Transverse colon (tissue), 4 donors: ENCODE measurements around the gene ZNRF4. TPM values are rescaled to one million over a fixed set of nuclear protein-coding genes. Genes with fewer than 3 reads are reported as not detected.

Experiments used
- DNase-seq: peaks from one replicate; pipeline ENCODE4 v3.0.0-alpha.2; 2019
- H3K27ac ChIP-seq, 4 donors: fragments of 200-600 bp; sonication (generic); 2 replicates each; pipeline ENCODE4 v1.5.1; 2016 to 2018; ENCODE audit warnings: inconsistent platforms in 4 of 4
- H3K27me3 ChIP-seq: fragments of 200-600 bp; sonication (generic); 2 replicates; pipeline ENCODE4 v1.5.1; 2017; ENCODE audit warnings: inconsistent platforms
- H3K36me3 ChIP-seq, 4 donors: fragments of 200-600 bp; sonication (generic); 2 replicates each; pipeline ENCODE4 v1.5.1; 2017 to 2019; ENCODE audit warnings: inconsistent platforms in 4 of 4
- H3K4me1 ChIP-seq, 4 donors: fragments of 200-600 bp; sonication (generic); 2 replicates each; pipeline ENCODE4 v1.5.1; 2017 to 2020; ENCODE audit warnings: inconsistent platforms in 4 of 4
- H3K4me3 ChIP-seq, 4 donors: fragments of 200-600 bp; sonication (generic); 1 replicate in 1 of 4; 2 replicates in 3 of 4; pipeline versions ENCODE4 v1.5.1 to v1.6.1; 2017 to 2019; ENCODE audit warnings: inconsistent platforms in 4 of 4
- H3K9me3 ChIP-seq, 2 donors: fragments of 200-600 bp; sonication (generic); 2 replicates each; pipeline ENCODE4 v1.5.1; 2017 to 2019; ENCODE audit warnings: inconsistent platforms in 2 of 2
- EP300 ChIP-seq: sonication (generic); formaldehyde crosslinking; IDR thresholded peaks from one replicate; pipeline ENCODE4 v1.6.1; 2017; ENCODE audit warnings: antibody characterized with exemption, low read depth
- POLR2A ChIP-seq: fragments of 450-650 bp; IDR thresholded peaks from one replicate; pipeline ENCODE4 v1.6.1; 2016; ENCODE audit warnings: antibody characterized with exemption, mild to moderate bottlenecking, moderate library complexity
- POLR2AphosphoS5 ChIP-seq, 3 donors: sonication (generic); formaldehyde crosslinking; IDR thresholded peaks; one replicate each; pipeline ENCODE4 v1.6.1; 2016; ENCODE audit warnings: antibody characterized with exemption in 3 of 3
- WGBS, 2 donors: methylation state at CpG; one replicate each; pipeline ENCODE4 v1.1.5; 2018; ENCODE audit warnings: low coverage in 1 of 2; 5-methylcytosine and 5-hydroxymethylcytosine counted together
- in situ Hi-C, 4 donors: fragments of 200-750 bp; cut with MboI; loops; one replicate each; pipeline versions ENCODE4 v1.15.0 to v1.15.1; 2017; ENCODE audit warnings: low sequenced_read_pairs in 3 of 4, low pct_ligation_motif_present in 1 of 4, low pct_unique_long_range_greater_than_20kb in 1 of 4
- intact Hi-C: fragments of 100-400 bp; cut with DNase I; formaldehyde crosslinking; loops from one replicate; pipeline ENCODE4 v1.15.1; 2023; ENCODE audit warnings: low total_unique reads
- total RNA-seq, 4 donors: library from RNA; depleted of rRNA; stranded (reverse); fragments of >200 nt; gene quantifications; one replicate each; pipeline ENCODE4 v1.1.0, GENCODE V29; 2016
- TF ChIP-seq, protein P1 (sequence below), 5 experiments: fragments of 200-600 bp in 3 of 5; fragments of 450-650 bp in 2 of 5; sonication (generic) in 3 of 5; IDR thresholded peaks; 1 replicate in 2 of 5; 2 replicates in 3 of 5; pipeline ENCODE4 v1.5.1; 2016 to 2017; ENCODE audit warnings: antibody characterized with exemption in 5 of 5, inconsistent platforms in 3 of 5, mild to moderate bottlenecking in 2 of 5, moderate library complexity in 1 of 5

Gene ZNRF4
- total RNA-seq, 4 donors from 2014 or later: not detected

DNA sequence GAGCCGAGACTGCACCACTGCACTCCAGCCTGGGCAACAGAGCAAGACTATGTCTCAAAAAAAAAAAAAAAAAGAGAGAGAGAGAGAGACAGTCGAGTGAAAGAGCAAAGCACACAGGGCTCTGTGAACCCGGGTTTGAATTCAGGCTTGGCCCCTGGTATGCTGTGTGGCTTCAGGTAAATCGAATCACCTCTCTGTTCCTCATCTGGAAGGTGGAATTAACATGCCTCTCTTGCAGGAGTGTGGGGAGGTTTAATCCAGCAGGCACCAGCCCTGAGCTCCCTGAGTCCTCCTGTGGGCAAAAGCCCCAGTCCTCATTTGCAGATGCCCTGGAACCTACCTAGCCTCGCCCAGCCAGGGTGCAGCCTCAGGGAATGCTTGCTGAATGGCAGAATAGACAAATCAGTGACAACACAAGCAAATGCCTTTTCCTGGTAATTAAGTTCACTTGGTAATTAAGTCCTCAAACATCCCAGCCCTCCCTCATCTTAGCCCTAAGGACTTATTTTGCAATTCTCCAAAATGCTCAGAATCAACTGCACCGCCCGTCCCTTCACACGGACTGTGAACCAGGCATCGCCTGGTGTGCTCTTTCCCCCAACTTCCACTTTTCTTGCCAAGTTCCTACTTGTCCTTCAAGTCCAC lies 4.6 kb upstream of the ZNRF4 start:
- in situ Hi-C loops (no loop called here), intact Hi-C loops (no loop called here)
- WGBS, 2 donors: 45% methylated on average over 7 to 9 of the region's 9 CpGs
- no peak for DNase-seq
- Histone ChIP-seq H3K27me3 (peaks cover 41% of the 10 kb centered on the region), H3K9me3 (no peaks in the 10 kb centered on the region), H3K27ac (no peak overlapping the region), H3K4me3 (no peak overlapping the region), H3K4me1 (no peaks in the 10 kb centered on the region), H3K36me3 (no peaks in the 10 kb centered on the region)
- no peak for TF ChIP-seq POLR2AphosphoS5 (IDR thresholded peaks at IDR 0.05)

DNA sequence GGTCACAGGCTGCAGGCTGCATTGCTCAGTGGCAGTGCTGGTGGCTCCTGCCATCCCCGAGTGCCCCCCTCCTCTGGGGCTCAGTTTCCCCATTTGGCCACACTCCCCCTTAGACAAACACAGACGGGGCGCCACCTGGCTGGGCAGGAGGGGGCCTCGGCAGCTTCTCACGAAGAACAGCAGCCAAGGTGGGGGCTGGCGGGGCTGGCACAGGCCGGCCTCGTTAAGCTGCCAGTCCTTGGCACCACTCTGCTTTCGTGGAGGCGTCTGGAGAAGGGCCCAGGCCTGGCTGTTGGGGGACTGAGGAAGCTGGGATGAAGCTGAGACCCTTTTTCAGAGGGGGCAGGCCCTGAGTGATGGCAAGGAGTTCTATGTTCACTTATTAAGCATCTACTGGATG lies 3.7 kb upstream of the ZNRF4 start:
- in situ Hi-C loops: no loop called here
- Histone ChIP-seq H3K4me1 (no peaks in the 10 kb centered on the region), H3K27me3 (peaks cover 41% of the 10 kb centered on the region), H3K9me3 (no peaks in the 10 kb centered on the region), H3K27ac (no peak overlapping the region), H3K4me3 (no peak overlapping the region), H3K36me3 (no peaks in the 10 kb centered on the region)
- 58% methylated on average over 10 of the region's 10 CpGs; no CpG with 5 or more reads in 1 of the 2 donors for WGBS, 2 donors
- no peak for TF ChIP-seq POLR2AphosphoS5 (IDR thresholded peaks at IDR 0.05)
- no peak for TF ChIP-seq POLR2A
- no peak for TF ChIP-seq EP300
- TF ChIP-seq, protein P1, sequence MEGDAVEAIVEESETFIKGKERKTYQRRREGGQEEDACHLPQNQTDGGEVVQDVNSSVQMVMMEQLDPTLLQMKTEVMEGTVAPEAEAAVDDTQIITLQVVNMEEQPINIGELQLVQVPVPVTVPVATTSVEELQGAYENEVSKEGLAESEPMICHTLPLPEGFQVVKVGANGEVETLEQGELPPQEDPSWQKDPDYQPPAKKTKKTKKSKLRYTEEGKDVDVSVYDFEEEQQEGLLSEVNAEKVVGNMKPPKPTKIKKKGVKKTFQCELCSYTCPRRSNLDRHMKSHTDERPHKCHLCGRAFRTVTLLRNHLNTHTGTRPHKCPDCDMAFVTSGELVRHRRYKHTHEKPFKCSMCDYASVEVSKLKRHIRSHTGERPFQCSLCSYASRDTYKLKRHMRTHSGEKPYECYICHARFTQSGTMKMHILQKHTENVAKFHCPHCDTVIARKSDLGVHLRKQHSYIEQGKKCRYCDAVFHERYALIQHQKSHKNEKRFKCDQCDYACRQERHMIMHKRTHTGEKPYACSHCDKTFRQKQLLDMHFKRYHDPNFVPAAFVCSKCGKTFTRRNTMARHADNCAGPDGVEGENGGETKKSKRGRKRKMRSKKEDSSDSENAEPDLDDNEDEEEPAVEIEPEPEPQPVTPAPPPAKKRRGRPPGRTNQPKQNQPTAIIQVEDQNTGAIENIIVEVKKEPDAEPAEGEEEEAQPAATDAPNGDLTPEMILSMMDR (IDR thresholded peaks at IDR 0.05): no peak
- intact Hi-C loops: no loop called here
- DNase-seq: no peak

DNA sequence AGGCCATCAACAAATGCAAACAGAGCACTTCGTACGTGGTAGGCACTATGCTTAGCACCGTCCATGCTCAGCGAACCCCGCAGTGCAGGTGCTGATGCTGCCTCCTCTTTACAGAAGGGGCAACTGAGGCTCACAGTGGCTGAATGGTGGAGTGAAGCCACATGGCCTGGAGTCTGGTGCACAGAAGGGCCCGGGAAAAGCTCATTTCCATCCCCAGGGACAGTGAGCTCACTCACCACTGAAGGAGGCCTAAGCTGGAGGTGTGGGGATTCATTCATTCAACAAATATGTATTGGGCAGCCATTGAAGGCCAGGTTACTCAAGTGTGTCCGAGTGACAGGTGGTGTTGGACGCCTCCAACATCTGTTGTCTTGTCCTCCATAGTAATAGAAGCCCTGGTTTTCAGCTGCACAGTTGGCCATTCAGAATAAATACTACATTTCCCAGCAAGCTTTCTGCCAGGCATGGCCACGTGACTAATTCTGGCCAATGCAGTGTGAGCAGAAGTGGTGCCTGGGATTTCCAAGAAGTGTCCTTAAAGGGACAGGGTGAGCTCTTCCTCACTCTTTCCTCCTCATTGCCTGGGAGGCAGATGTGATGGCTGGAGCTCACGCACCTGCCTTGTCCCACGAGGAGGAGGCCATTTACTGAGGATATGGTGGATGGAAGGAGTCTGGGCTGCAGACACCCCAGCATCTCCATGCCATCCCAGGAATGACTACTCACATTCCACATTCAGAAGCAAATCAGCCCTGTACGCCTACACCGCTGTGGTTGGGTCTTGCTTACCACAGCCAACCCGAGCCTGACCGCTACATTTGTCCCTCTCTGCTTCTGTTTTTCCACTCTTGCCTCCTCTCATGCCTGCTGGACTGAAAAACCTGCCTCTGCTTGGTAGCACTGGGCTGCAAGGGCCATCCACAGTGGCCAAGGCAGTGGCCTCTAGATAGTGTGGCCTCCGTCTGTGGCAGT lies 2.3 kb upstream of the ZNRF4 start:
- DNase-seq: no peak
- no peaks in the 10 kb centered on the region for H3K9me3 ChIP-seq

DNA sequence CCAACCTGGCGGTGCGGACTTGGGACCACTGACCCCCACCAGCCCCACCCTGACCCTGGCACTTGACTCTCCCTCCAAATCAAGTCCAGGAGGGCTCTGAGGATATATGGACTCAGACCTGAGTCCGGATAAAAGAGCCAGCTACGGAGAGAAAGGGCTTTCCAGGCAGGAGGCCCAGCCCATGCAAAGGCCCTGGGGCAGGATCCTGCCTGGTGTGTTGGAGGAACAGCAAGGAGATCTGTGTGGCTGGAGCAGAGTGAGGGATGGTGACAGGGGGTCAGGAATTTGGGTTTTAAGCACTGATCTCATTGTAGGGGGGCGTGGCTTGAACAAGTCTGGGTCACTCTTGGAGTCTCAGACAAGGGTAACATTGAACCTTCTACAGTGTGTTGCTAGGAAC lies 474 bp upstream of the ZNRF4 start:
- intact Hi-C loops (no loop called here), in situ Hi-C loops (no loop called here)
- WGBS, 2 donors: 74% methylated on average over 4 of the region's 5 CpGs; no CpG with 5 or more reads in 1 of the 2 donors
- TF ChIP-seq POLR2AphosphoS5 (IDR thresholded peaks at IDR 0.05) (no peak), EP300 (no peak), POLR2A (no peak)
- TF ChIP-seq, protein P1 (IDR thresholded peaks at IDR 0.05): no peak
- H3K4me3 ChIP-seq: no peak overlapping the region
- no peak for DNase-seq
- peaks cover 13% of the 10 kb centered on the region for H3K27me3 ChIP-seq
- H3K36me3 ChIP-seq: no peaks in the 10 kb centered on the region
- H3K4me1 ChIP-seq: no peaks in the 10 kb centered on the region
- no peak overlapping the region for H3K27ac ChIP-seq
- H3K9me3 ChIP-seq: no peaks in the 10 kb centered on the region

More for the DNA sequence above, 2.3 kb upstream of the ZNRF4 start:
- no peak overlapping the region for H3K27ac ChIP-seq
- H3K4me3 ChIP-seq: no peak overlapping the region
- 80 to 84% methylated on average over 2 to 16 of the region's 16 CpGs for WGBS, 2 donors
- intact Hi-C loops: no loop called here
- in situ Hi-C loops: no loop called here
- H3K4me1 ChIP-seq: no peaks in the 10 kb centered on the region
- TF ChIP-seq EP300 (no peak), POLR2AphosphoS5 (IDR thresholded peaks at IDR 0.05) (no peak), POLR2A (no peak)
- TF ChIP-seq, protein P1 (IDR thresholded peaks at IDR 0.05): no peak
- peaks cover 30% of the 10 kb centered on the region for H3K27me3 ChIP-seq
- no peaks in the 10 kb centered on the region for H3K36me3 ChIP-seq
